Hepatocyte (in vitro differentiated cells): ENCODE results near the gene THSD4. TPM values are rescaled to one million over a fixed set of nuclear protein-coding genes. Genes with fewer than 3 reads are reported as not detected.
A peak's percentile ranks its signal among the peaks of the same experiment; 100 is the strongest.

ENCODE experiments used
- DNase-seq: peaks from one replicate; pipeline ENCODE4 v3.0.0-alpha.2; 2016; ENCODE audit warnings: low spot score
- H2AFZ ChIP-seq: fragments of 200-600 bp; sonication (generic); 2 replicates; pipeline ENCODE4 v1.6.0; 2016; ENCODE audit warnings: antibody characterized with exemption, mild to moderate bottlenecking
- H3K27ac ChIP-seq: fragments of 200-600 bp; sonication (generic); 2 replicates; pipeline ENCODE4 v1.5.1; 2016; ENCODE audit warnings: mild to moderate bottlenecking
- H3K27me3 ChIP-seq: fragments of 200-600 bp; sonication (generic); 2 replicates; pipeline ENCODE4 v1.6.1; 2016
- H3K36me3 ChIP-seq: fragments of 200-600 bp; sonication (generic); replicated peaks from 2 replicates; pipeline ENCODE4 v1.5.1; 2016; ENCODE audit warnings: low read depth; ENCODE audit not compliant: insufficient read depth
- H3K4me1 ChIP-seq: fragments of 200-600 bp; sonication (generic); 2 replicates; pipeline ENCODE4 v1.5.1; 2016; ENCODE audit warnings: mild to moderate bottlenecking, moderate library complexity; ENCODE audit not compliant: insufficient read depth
- H3K4me2 ChIP-seq: fragments of 200-600 bp; sonication (generic); 2 replicates; pipeline ENCODE4 v1.6.0; 2016
- H3K4me3 ChIP-seq: fragments of 200-600 bp; sonication (generic); 2 replicates; pipeline ENCODE4 v1.5.1; 2016; ENCODE audit warnings: mild to moderate bottlenecking
- H3K79me2 ChIP-seq: fragments of 200-600 bp; sonication (generic); 2 replicates; pipeline ENCODE4 v1.6.0; 2017; ENCODE audit warnings: mild to moderate bottlenecking
- H3K9me2 ChIP-seq: fragments of 200-600 bp; sonication (generic); replicated peaks from 2 replicates; pipeline ENCODE4 v1.6.0; 2017; ENCODE audit warnings: mild to moderate bottlenecking; ENCODE audit not compliant: insufficient read depth
- H3K9me3 ChIP-seq: fragments of 200-600 bp; sonication (generic); 2 replicates; pipeline ENCODE4 v1.5.1; 2016; ENCODE audit warnings: low read depth, mild to moderate bottlenecking
- H4K20me1 ChIP-seq: fragments of 200-600 bp; sonication (generic); 2 replicates; pipeline ENCODE4 v1.6.0; 2016; ENCODE audit warnings: mild to moderate bottlenecking; ENCODE audit not compliant: insufficient read depth, poor library complexity, severe bottlenecking
- CTCF ChIP-seq: fragments of 200-600 bp; sonication (generic); IDR thresholded peaks from 2 replicates; pipeline ENCODE4 v1.5.1; 2016; ENCODE audit warnings: antibody characterized with exemption, mild to moderate bottlenecking; ENCODE audit not compliant: poor library complexity
- EZH2 ChIP-seq: fragments of 200-600 bp; sonication (generic); IDR thresholded peaks from 2 replicates; pipeline ENCODE4 v1.6.1; 2016; ENCODE audit warnings: antibody characterized with exemption, mild to moderate bottlenecking, borderline replicate concordance
- EZH2phosphoT487 ChIP-seq: fragments of 200-600 bp; sonication (generic); IDR thresholded peaks from one replicate; pipeline ENCODE4 v1.6.1; 2018; ENCODE audit warnings: antibody characterized with exemption, mild to moderate bottlenecking, low read depth, moderate library complexity; ENCODE audit not compliant: unreplicated experiment, severe bottlenecking
- WGBS: methylation state at CpG from one replicate; pipeline ENCODE4 v1.1.6; 2016; ENCODE audit warnings: low lambda C conversion rate; ENCODE audit errors: missing lambda C conversion rate; 5-methylcytosine and 5-hydroxymethylcytosine counted together
- polyA plus RNA-seq: library from polyadenylated mRNA; unstranded; fragments of >200 nt; fragmentation: Nextera tagmentation; extraction: Ambion mirVana; gene quantifications from 2 replicates; pipeline ENCODE4 v1.2.1, GENCODE V29; 2016
- total RNA-seq: library from RNA; depleted of rRNA; stranded (reverse); fragments of >200 nt; gene quantifications from 2 replicates; pipeline ENCODE4 v1.2.3, GENCODE V29; 2014

Gene THSD4
- total and polyA plus RNA-seq, 2 experiments from 2014 or later: 4.3 to 7.0 TPM

DNA sequence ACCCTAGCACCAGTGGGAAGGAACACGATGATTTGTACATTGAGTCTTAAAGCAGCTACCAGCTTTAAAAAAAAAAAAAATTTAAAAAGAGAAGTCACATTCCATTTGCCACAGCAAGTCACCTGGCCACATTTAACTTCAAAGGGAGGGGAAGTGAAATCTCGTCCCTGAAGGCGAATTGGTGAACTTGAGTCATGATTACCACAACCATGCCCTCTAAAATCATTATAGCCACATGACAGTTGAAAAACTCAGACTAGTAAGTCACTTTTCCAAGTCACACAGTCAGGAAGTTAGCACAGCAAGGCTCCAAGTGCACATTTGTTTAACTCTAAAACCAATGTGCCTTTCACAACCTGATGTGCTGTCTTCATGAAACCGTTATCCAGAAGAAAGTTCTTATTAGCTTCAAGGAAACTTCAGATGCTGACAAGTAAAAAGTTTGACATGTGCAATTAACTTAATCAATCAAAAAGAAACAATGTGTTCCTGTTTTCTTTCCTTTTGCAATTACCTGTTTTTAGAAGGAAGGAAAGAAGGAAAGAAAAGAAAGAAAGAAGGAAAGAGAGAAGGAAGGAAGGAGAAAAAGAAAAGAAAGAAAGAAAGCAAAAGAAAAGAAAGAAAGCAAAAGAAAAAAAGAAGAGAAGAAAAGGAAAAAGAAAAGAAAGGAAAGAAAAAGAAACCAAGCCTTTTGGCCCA, 8.3 kb upstream of the THSD4 start:
- no peak overlapping the region for H2AFZ ChIP-seq
- H3K36me3 ChIP-seq: no peaks in the 10 kb centered on the region
- DNase-seq: no peak
- TF ChIP-seq CTCF (no peak), EZH2phosphoT487 (no peak), EZH2 (no peak)
- no peak overlapping the region for H3K27ac ChIP-seq
- no peak overlapping the region for H3K4me3 ChIP-seq
- no peaks in the 10 kb centered on the region for H3K79me2 ChIP-seq
- H3K9me2 ChIP-seq: no peaks in the 10 kb centered on the region
- no peaks in the 10 kb centered on the region for H3K4me1 ChIP-seq
- no peaks in the 10 kb centered on the region for H4K20me1 ChIP-seq
- H3K27me3 ChIP-seq: no peaks in the 10 kb centered on the region
- no peaks in the 10 kb centered on the region for H3K9me3 ChIP-seq
- WGBS: 82% methylated on average over 4 of the region's 4 CpGs
- no peak overlapping the region for H3K4me2 ChIP-seq

DNA sequence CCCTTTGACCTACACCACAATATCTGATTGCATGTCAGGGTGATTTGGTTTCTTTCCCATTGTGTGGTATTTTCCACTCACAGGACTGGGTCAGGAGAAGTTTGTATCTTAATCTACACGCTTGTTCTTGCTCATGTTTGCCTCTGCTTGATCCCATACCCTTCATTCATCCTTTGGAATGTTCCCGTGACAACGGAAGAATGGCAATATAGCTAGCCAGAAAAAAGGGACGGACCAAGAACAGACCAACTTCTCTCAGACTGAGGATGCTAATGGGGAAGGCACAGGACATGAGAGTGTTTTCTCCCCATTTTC, 7.8 kb upstream of the THSD4 start:
- Histone ChIP-seq H3K36me3 (no peaks in the 10 kb centered on the region), H3K27me3 (no peaks in the 10 kb centered on the region), H3K4me2 (no peak overlapping the region), H3K9me3 (no peaks in the 10 kb centered on the region), H3K9me2 (no peaks in the 10 kb centered on the region), H3K27ac (no peak overlapping the region), H2AFZ (no peak overlapping the region), H3K4me1 (no peaks in the 10 kb centered on the region), H3K79me2 (no peaks in the 10 kb centered on the region), H4K20me1 (no peaks in the 10 kb centered on the region), H3K4me3 (no peak overlapping the region)
- no peak for TF ChIP-seq CTCF
- 83% methylated on average over 4 of the region's 4 CpGs for WGBS
- DNase-seq: no peak

DNA sequence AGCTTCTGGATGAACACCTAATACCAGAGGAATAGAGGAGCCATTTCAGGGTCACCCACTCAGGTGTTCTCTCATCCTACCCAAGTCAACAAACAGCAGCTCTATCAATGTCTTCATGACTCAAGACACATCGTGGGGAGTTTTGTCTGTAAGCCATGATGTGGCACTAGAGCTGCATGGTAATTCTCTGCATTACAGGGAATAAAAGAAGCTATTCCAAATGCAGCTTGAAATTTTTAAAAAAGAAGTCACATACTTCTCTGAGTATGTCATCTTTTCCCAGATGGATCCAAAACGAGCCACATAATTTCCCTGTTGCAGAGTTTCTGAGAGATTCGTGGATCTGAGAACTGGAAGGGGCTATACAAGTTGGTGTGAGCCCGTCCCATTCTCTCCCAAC, 6.1 kb upstream of the THSD4 start:
- H3K4me2 ChIP-seq: no peak overlapping the region
- TF ChIP-seq EZH2phosphoT487 (no peak), CTCF (peak; percentile 30)
- no peak overlapping the region for H3K27ac ChIP-seq

DNA sequence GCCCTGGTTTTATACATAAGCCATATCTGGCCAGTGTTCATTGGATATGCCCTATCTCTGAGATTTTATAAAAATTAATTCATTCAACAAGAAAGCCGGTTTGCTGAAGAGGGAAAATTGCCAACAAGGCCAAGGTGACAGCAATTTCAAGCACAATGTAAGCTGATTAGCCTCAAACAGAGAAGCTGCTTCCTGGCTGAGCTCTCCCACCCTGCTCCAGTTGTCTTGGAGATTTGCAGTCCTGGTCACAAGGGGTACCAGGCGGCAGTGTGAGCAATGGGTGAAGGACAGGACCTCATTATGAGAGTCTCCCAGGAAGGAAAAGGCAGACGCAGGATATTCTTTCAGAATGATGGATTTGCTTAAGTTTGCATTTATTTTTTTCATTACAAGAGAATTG, 5.4 kb upstream of the THSD4 start:
- TF ChIP-seq CTCF: no peak
- no peak for TF ChIP-seq EZH2phosphoT487
- TF ChIP-seq EZH2: no peak
- 86% methylated on average over 3 of the region's 3 CpGs for WGBS
- H3K4me2 ChIP-seq: no peak overlapping the region
- no peak overlapping the region for H3K4me3 ChIP-seq
- H3K36me3 ChIP-seq: no peaks in the 10 kb centered on the region
- no peaks in the 10 kb centered on the region for H4K20me1 ChIP-seq
- no peaks in the 10 kb centered on the region for H3K9me3 ChIP-seq
- no peak overlapping the region for H3K27ac ChIP-seq
- H3K4me1 ChIP-seq: no peaks in the 10 kb centered on the region
- no peak for DNase-seq
- H2AFZ ChIP-seq: no peak overlapping the region
- H3K79me2 ChIP-seq: no peaks in the 10 kb centered on the region
- H3K27me3 ChIP-seq: no peaks in the 10 kb centered on the region
- no peaks in the 10 kb centered on the region for H3K9me2 ChIP-seq

More for the DNA sequence above, 6.1 kb upstream of the THSD4 start:
- Histone ChIP-seq H3K9me3 (no peaks in the 10 kb centered on the region), H3K27me3 (no peaks in the 10 kb centered on the region), H3K79me2 (no peaks in the 10 kb centered on the region), H3K4me3 (no peak overlapping the region), H3K36me3 (no peaks in the 10 kb centered on the region), H3K4me1 (no peaks in the 10 kb centered on the region), H4K20me1 (no peaks in the 10 kb centered on the region), H2AFZ (no peak overlapping the region), H3K9me2 (no peaks in the 10 kb centered on the region)
- 76% methylated on average over 4 of the region's 4 CpGs for WGBS
- DNase-seq: no peak
